Tibial nerve (tissue), 4 donors: ENCODE measurements around the gene HKDC1.

ENCODE experiments used
- EP300 ChIP-seq, 2 donors: sonication (generic); formaldehyde crosslinking; IDR thresholded peaks; one replicate each; pipeline ENCODE4 v1.6.1; 2017; ENCODE audit warnings: antibody characterized with exemption in 2 of 2, mild to moderate bottlenecking in 1 of 2
- POLR2A ChIP-seq, 2 donors: fragments of 450-650 bp; IDR thresholded peaks; one replicate each; pipeline ENCODE4 v1.6.1; 2017; ENCODE audit warnings: antibody characterized with exemption in 2 of 2, mild to moderate bottlenecking in 2 of 2, moderate library complexity in 2 of 2
- TF ChIP-seq, protein P1 (sequence below), 5 experiments: fragments of 200-600 bp in 3 of 5; fragments of 450-650 bp in 2 of 5; sonication (generic) in 3 of 5; IDR thresholded peaks; one replicate each; pipeline ENCODE4 v1.5.1; 2016 to 2019; ENCODE audit warnings: antibody characterized with exemption in 5 of 5, mild to moderate bottlenecking in 3 of 5, moderate library complexity in 2 of 5

GRCh38 chr10:69179743-69180524 is 40.2 kb upstream of the HKDC1 start, which contains the start of gene SUPV3L1:
- TF ChIP-seq, protein P1, sequence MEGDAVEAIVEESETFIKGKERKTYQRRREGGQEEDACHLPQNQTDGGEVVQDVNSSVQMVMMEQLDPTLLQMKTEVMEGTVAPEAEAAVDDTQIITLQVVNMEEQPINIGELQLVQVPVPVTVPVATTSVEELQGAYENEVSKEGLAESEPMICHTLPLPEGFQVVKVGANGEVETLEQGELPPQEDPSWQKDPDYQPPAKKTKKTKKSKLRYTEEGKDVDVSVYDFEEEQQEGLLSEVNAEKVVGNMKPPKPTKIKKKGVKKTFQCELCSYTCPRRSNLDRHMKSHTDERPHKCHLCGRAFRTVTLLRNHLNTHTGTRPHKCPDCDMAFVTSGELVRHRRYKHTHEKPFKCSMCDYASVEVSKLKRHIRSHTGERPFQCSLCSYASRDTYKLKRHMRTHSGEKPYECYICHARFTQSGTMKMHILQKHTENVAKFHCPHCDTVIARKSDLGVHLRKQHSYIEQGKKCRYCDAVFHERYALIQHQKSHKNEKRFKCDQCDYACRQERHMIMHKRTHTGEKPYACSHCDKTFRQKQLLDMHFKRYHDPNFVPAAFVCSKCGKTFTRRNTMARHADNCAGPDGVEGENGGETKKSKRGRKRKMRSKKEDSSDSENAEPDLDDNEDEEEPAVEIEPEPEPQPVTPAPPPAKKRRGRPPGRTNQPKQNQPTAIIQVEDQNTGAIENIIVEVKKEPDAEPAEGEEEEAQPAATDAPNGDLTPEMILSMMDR (IDR thresholded peaks at IDR 0.05): peak in 2 of 5 experiments; percentile 49 to 67
- TF ChIP-seq POLR2A (IDR thresholded peaks at IDR 0.05) (peak; percentile 14 to 61), EP300 (IDR thresholded peaks at IDR 0.05) (peak; percentile 76 to 97)
